GM12878 (cell line): ENCODE results near the gene ELL. TPM values are rescaled to one million over a fixed set of nuclear protein-coding genes. Genes with fewer than 3 reads are reported as not detected.

ENCODE experiments used
- ATAC-seq: fragments of 200-7000 bp; cut with Tn5 transposase; 3 replicates; pipeline ENCODE4 v1.9.1; 2020; ENCODE audit warnings: mild to moderate bottlenecking, moderate library complexity
- BruUV-seq: library from RNA; stranded (reverse); fragments of 400-500 nt; replicated peaks from 2 replicates; lab custom pipeline; 2021; lab: Mats Ljungman, UMichigan
- CTCF ChIA-PET: fragments of 300-600 bp; sonication (Branson Sonifier 250); formaldehyde crosslinking; extraction: SDS; loops from one replicate; lab custom pipeline; 2021; ENCODE audit warnings: inconsistent platforms; lab: Yijun Ruan, JAX
- POLR2A ChIA-PET: fragments of 350-600 bp; formaldehyde crosslinking; extraction: SDS; loops from one replicate; lab custom pipeline; 2021; ENCODE audit warnings: inconsistent platforms; lab: Charles Lee
- RAD21 ChIA-PET: fragments of 300-600 bp; sonication (Branson Sonifier 250); formaldehyde crosslinking; loops from one replicate; lab custom pipeline; 2023; ENCODE audit warnings: antibody characterized with exemption; ENCODE audit not compliant: unreplicated experiment; lab: Charles Lee
- SMC1A ChIA-PET: fragments of 300-600 bp; sonication (Branson Sonifier 250); formaldehyde crosslinking; loops from one replicate; lab custom pipeline; 2023; ENCODE audit not compliant: unreplicated experiment, uncharacterized antibody; lab: Charles Lee
- DNase-seq: peaks from one replicate; pipeline ENCODE4 v3.0.0-alpha.2; 2011; ENCODE audit warnings: low read depth, low spot score
- FAIRE-seq: peaks from 3 replicates; lab custom pipeline; 2011; peaks lifted over from hg19 to GRCh38; lab: Jason Lieb, UNC
- H2AFZ ChIP-seq: 2 replicates; pipeline ENCODE4 v1.6.0; 2011; ENCODE audit warnings: low read depth, low read length, control low read depth; ENCODE audit not compliant: control insufficient read depth
- H3K27ac ChIP-seq: 2 replicates; pipeline ENCODE4 v1.5.1; 2011; ENCODE audit warnings: control low read depth; ENCODE audit not compliant: control insufficient read depth, insufficient read depth
- H3K27me3 ChIP-seq, 2 experiments: replicated peaks in 1 of 2; 2 replicates each; pipeline versions ENCODE4 v1.6.0 to v1.6.1; 2011; ENCODE audit warnings: low read length in 1 of 2; ENCODE audit not compliant: control insufficient read depth in 2 of 2, insufficient read depth in 2 of 2
- H3K36me3 ChIP-seq, 2 experiments: 2 replicates each; pipeline ENCODE4 v1.5.1; 2011; ENCODE audit warnings: low read length in 1 of 2; ENCODE audit not compliant: control insufficient read depth in 2 of 2, insufficient read depth in 2 of 2
- H3K4me1 ChIP-seq: 2 replicates; pipeline ENCODE4 v1.6.1; 2011; ENCODE audit warnings: mild to moderate bottlenecking, low read length, moderate library complexity, mixed read lengths; ENCODE audit not compliant: control insufficient read depth, insufficient read depth
- H3K4me2 ChIP-seq: 2 replicates; pipeline ENCODE4 v1.6.0; 2011; ENCODE audit warnings: control low read depth; ENCODE audit not compliant: control insufficient read depth, insufficient read depth
- H3K4me3 ChIP-seq: fragments of 200-600 bp; sonication (generic); 2 replicates; pipeline ENCODE4 v1.5.1; 2016
- H3K79me2 ChIP-seq: 2 replicates; pipeline ENCODE4 v1.6.0; 2011; ENCODE audit warnings: low read length; ENCODE audit not compliant: control insufficient read depth, insufficient read depth
- H3K9ac ChIP-seq: 2 replicates; pipeline ENCODE4 v1.8.0; 2011; ENCODE audit warnings: low read length, control low read depth, mixed read lengths; ENCODE audit not compliant: control insufficient read depth, insufficient read depth
- H3K9me3 ChIP-seq: replicated peaks from 3 replicates; pipeline ENCODE4 v1.5.1; 2011; ENCODE audit warnings: mild to moderate bottlenecking, low read length; ENCODE audit not compliant: control insufficient read depth, insufficient read depth
- H4K20me1 ChIP-seq: 2 replicates; pipeline ENCODE4 v1.6.0; 2011; ENCODE audit not compliant: control insufficient read depth, insufficient read depth
- BACH1 ChIP-seq: fragments of 450-650 bp; IDR thresholded peaks from 2 replicates; pipeline ENCODE4 v1.6.1; 2017; ENCODE audit warnings: mild to moderate bottlenecking, borderline replicate concordance
- BHLHE40 ChIP-seq, 2 experiments: fragments of 450-650 bp in 1 of 2; IDR thresholded peaks; 2 replicates each; pipeline ENCODE4 v1.6.1; 2011 to 2017; ENCODE audit warnings: low read depth in 2 of 2, borderline replicate concordance in 1 of 2, improper control_type of control experiment in 1 of 2, low read length in 1 of 2, mild to moderate bottlenecking in 1 of 2
- CREM ChIP-seq: IDR thresholded peaks from 2 replicates; pipeline ENCODE4 v1.6.1; 2014; ENCODE audit warnings: antibody characterized with exemption, low read depth
- E2F4 ChIP-seq: IDR thresholded peaks from 2 replicates; pipeline ENCODE4 v1.6.1; 2012; ENCODE audit warnings: low read depth, low read length, improper control_type of control experiment
- EGR1 ChIP-seq, 2 experiments: IDR thresholded peaks; 1 replicate in 1 of 2; 2 replicates in 1 of 2; pipeline ENCODE4 v1.6.1; 2011 to 2012; ENCODE audit warnings: low read depth in 2 of 2, low read length in 2 of 2, borderline replicate concordance in 1 of 2, mild to moderate bottlenecking in 1 of 2, moderate library complexity in 1 of 2
- ETV6 ChIP-seq, 2 experiments: fragments of 450-650 bp in 1 of 2; IDR thresholded peaks in 1 of 2; conservative IDR thresholded peaks in 1 of 2; 2 replicates each; pipeline ENCODE4 v1.6.1; 2014; ENCODE audit warnings: antibody characterized with exemption in 1 of 2, borderline replicate concordance in 1 of 2, low read depth in 1 of 2, mild to moderate bottlenecking in 1 of 2, moderate library complexity in 1 of 2
- IKZF1 ChIP-seq: fragments of 450-650 bp; conservative IDR thresholded peaks from 2 replicates; pipeline ENCODE4 v1.6.1; 2017; ENCODE audit warnings: antibody characterized with exemption, mild to moderate bottlenecking
- IKZF2 ChIP-seq, 2 experiments: fragments of 450-650 bp; IDR thresholded peaks; 2 replicates each; pipeline ENCODE4 v1.6.1; 2017; ENCODE audit warnings: mild to moderate bottlenecking in 2 of 2, moderate library complexity in 2 of 2
- IRF3 ChIP-seq: fragments of 450-650 bp; IDR thresholded peaks from 2 replicates; pipeline ENCODE4 v1.6.1; 2014; ENCODE audit warnings: mild to moderate bottlenecking
- NKRF ChIP-seq: fragments of 450-650 bp; conservative IDR thresholded peaks from 2 replicates; pipeline ENCODE4 v1.6.1; 2017; ENCODE audit warnings: mild to moderate bottlenecking, moderate library complexity
- NR2C2 ChIP-seq: IDR thresholded peaks from 2 replicates; pipeline ENCODE4 v1.6.1; 2011; ENCODE audit warnings: borderline replicate concordance, low read depth; ENCODE audit not compliant: control insufficient read depth, insufficient read length
- SMAD1 ChIP-seq: fragments of 450-650 bp; IDR thresholded peaks from 2 replicates; pipeline ENCODE4 v1.6.1; 2018; ENCODE audit warnings: mild to moderate bottlenecking, low read depth; ENCODE audit not compliant: partially characterized antibody
- SMARCA5 ChIP-seq: fragments of 450-650 bp; IDR thresholded peaks from 2 replicates; pipeline ENCODE4 v1.6.1; 2017; ENCODE audit warnings: mild to moderate bottlenecking
- TARDBP ChIP-seq: IDR thresholded peaks from 2 replicates; pipeline ENCODE4 v1.6.1; 2016; ENCODE audit warnings: borderline replicate concordance
- YY1 ChIP-seq: IDR thresholded peaks from 2 replicates; pipeline ENCODE4 v1.6.1; 2011; ENCODE audit warnings: low read depth, mild to moderate bottlenecking, low read length
- ZNF207 ChIP-seq: fragments of 450-650 bp; IDR thresholded peaks from 2 replicates; pipeline ENCODE4 v1.6.1; 2014; ENCODE audit warnings: antibody characterized with exemption, mild to moderate bottlenecking, borderline replicate concordance
- ZNF217 ChIP-seq: fragments of 450-650 bp; IDR thresholded peaks from 2 replicates; pipeline ENCODE4 v1.6.1; 2017; ENCODE audit warnings: antibody characterized with exemption, mild to moderate bottlenecking
- WGBS: methylation state at CpG from one replicate; pipeline ENCODE4 v1.1.6; 2016; ENCODE audit warnings: low lambda C conversion rate; ENCODE audit not compliant: insufficient replicate concordance, insufficient coverage; ENCODE audit errors: missing lambda C conversion rate; 5-methylcytosine and 5-hydroxymethylcytosine counted together
- in situ Hi-C: fragments of 300-500 bp; cut with MboI; formaldehyde crosslinking; loops from 9 replicates; pipeline ENCODE4 v1.14.3; 2018; ENCODE audit warnings: mixed read lengths
- intact Hi-C: fragments of 100-400 bp; cut with micrococcal nuclease; formaldehyde crosslinking; loops from one replicate; pipeline ENCODE4 v1.14.2; 2022; ENCODE audit not compliant: unreplicated experiment
- polyA plus RNA-seq, 11 experiments: library from polyadenylated mRNA; depleted of rRNA in 4 of 11; unstranded in 6 of 11; stranded (reverse) in 5 of 11; fragments of >200 nt; fragmentation: Nextera tagmentation in 4 of 11; fragmentation: Illumina TruSeq in 1 of 11; extraction: Ambion mirVana in 4 of 11; extraction: Trizol in 1 of 11; gene quantifications; 1 replicate in 1 of 11; 2 replicates in 10 of 11; pipeline versions ENCODE4 v1.2.1 to v1.2.3, GENCODE V29; 2011 to 2016; ENCODE audit warnings: inconsistent platforms in 2 of 11, missing spikeins in 2 of 11, low read depth in 1 of 11
- total RNA-seq, 4 experiments: library from RNA; depleted of rRNA in 3 of 4; stranded (reverse); fragments of >200 nt in 3 of 4; fragmentation: Illumina TruSeq in 1 of 4; extraction: Trizol in 1 of 4; gene quantifications; 2 replicates each; pipeline versions ENCODE4 v1.2.1 to v1.2.3, GENCODE V29; 2013 to 2021
- TF ChIP-seq, protein P1 (sequence below): fragments of 450-650 bp; IDR thresholded peaks from 2 replicates; pipeline ENCODE4 v1.6.1; 2016; ENCODE audit warnings: mild to moderate bottlenecking

Gene ELL
- total and polyA plus RNA-seq, 10 of the 15 experiments (the other 5 are each of a cell fraction or from before 2014, with no cell fraction given), result 0.91 to 25.0 (median 9.1) TPM

- H3K27me3 ChIP-seq, result no peaks in the 10 kb centered on the region
- 18% methylated on average over 30 of the region's 30 CpGs for WGBS
- ChIA-PET POLR2A (interaction anchor here (0.5 to 2.6 kb wide), 10 partner anchors 10 to 241 kb away, joined by 3 to 21 read pairs (median 4); partner anchors contain the start of genes JUND and LSM4), RAD21 (interaction anchor here (0.6 to 2.1 kb wide), 7 partner anchors 11 to 426 kb away, joined by 3 to 12 read pairs (median 6); partner anchors contain the start of genes JUND and LSM4), CTCF (interaction anchor here (0.8 to 2.1 kb wide), 6 partner anchors 14 to 139 kb away, joined by 3 to 14 read pairs (median 5); partner anchors contain the start of gene GDF15), SMC1A (interaction anchor here (0.6 to 2.6 kb wide), 5 partner anchors 11 to 136 kb away, joined by 3 to 11 read pairs (median 3); no protein-coding TSS in a partner anchor)
- H3K9ac ChIP-seq, result no peak overlapping the region
- BruUV-seq, result no TSS peak
- H3K27ac ChIP-seq, result peak overlapping the region; percentile 19; the same call in 1 of the 2 replicates
- peaks cover 69% of the 10 kb centered on the region for H3K4me1 ChIP-seq
- H3K9me3 ChIP-seq, result no peaks in the 10 kb centered on the region
- no peak for ATAC-seq
- no peaks in the 10 kb centered on the region for H4K20me1 ChIP-seq
- no peak for DNase-seq
- no peaks in the 10 kb centered on the region for H3K36me3 ChIP-seq
- 0 out of 2 replicates have a peak overlapping the region, but pooled peaks have one; percentile 9 for H2AFZ ChIP-seq
- peak overlapping the region; percentile 94 for H3K4me2 ChIP-seq
- intact Hi-C loops, result loop anchor here (10.0 kb wide), 1 partner anchor 213 kb away; the partner anchor contains the start of gene RAB3A
- H3K79me2 ChIP-seq, result peaks cover 38% of the 10 kb centered on the region
- in situ Hi-C loops, result no loop called here
- peak overlapping the region; percentile 65; the same call in 1 of the 2 replicates for H3K4me3 ChIP-seq
- FAIRE-seq, result no peak
- TF ChIP-seq, protein P1, sequence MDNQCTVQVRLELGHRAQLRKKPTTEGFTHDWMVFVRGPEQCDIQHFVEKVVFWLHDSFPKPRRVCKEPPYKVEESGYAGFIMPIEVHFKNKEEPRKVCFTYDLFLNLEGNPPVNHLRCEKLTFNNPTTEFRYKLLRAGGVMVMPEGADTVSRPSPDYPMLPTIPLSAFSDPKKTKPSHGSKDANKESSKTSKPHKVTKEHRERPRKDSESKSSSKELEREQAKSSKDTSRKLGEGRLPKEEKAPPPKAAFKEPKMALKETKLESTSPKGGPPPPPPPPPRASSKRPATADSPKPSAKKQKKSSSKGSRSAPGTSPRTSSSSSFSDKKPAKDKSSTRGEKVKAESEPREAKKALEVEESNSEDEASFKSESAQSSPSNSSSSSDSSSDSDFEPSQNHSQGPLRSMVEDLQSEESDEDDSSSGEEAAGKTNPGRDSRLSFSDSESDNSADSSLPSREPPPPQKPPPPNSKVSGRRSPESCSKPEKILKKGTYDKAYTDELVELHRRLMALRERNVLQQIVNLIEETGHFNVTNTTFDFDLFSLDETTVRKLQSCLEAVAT, result no peak
- TF ChIP-seq TARDBP (no peak), CREM (no peak), ZNF217 (no peak), ZNF207 (no peak), BHLHE40 (IDR thresholded peaks at IDR 0.05; ENCODE audit: borderline replicate concordance in 1 of 2, low read depth in 2 of 2, low read length in 1 of 2) (peak; percentile 82 to 93), IKZF2 (IDR thresholded peaks at IDR 0.05) (no peak), E2F4 (no peak), YY1 (no peak), BACH1 (peak; percentile 74), SMAD1 (no peak), NKRF (no peak), ETV6 (conservative IDR thresholded peaks at IDR 0.05 in 1 of 2, IDR thresholded peaks at IDR 0.05 in 1 of 2; ENCODE audit: borderline replicate concordance in 1 of 2, low read depth in 1 of 2) (no peak), NR2C2 (no peak), IRF3 (no peak), SMARCA5 (no peak), IKZF1 (0 out of 2 replicates have a peak, but pooled peaks have one; percentile 5), EGR1 (IDR thresholded peaks at IDR 0.05; ENCODE audit: borderline replicate concordance in 1 of 2, low read depth in 2 of 2, low read length in 2 of 2) (peak in 1 of 2 experiments; percentile 58; a peak in 1 of 3 replicates)
Measured at GRCh38 chr19:18418029-18418482, 103.8 kb downstream of the ELL start.
